Stimulated activated naive B cell treated with anti-CD40 and anti-IgM and Interleukin-4, amounts not matched to agents 10 μg/mL and 1 μg/mL and 100 μg/mL, for 72 hours (primary cell): ENCODE measurements around the gene SLC46A1.
"Not testable (repeated sequence)": the region's sequence is repeated elsewhere in the genome, so short reads cannot be mapped to it uniquely, and the experiment has no call there.

ENCODE experiments used
- ATAC-seq, 2 donors: fragments of 150-1000 bp; cut with Tn5 transposase; replicated peaks; 2 replicates each; pipeline ENCODE4 v1.10.0; 2021; ENCODE audit warnings: moderate library complexity in 1 of 2
- DNase-seq: peaks from one replicate; pipeline ENCODE4 v3.0.0; 2021
- H3K27ac Mint-ChIP-seq: one replicate; pipeline ENCODE4 v1.8.0; 2022; ENCODE audit warnings: mild to moderate bottlenecking, mixed read lengths
- H3K27me3 Mint-ChIP-seq, 2 donors: one replicate each; pipeline ENCODE4 v1.8.0; 2022; ENCODE audit warnings: mixed read lengths in 2 of 2
- H3K36me3 Mint-ChIP-seq, 2 donors: one replicate each; pipeline ENCODE4 v1.8.0; 2022; ENCODE audit warnings: mixed read lengths in 2 of 2, mild to moderate bottlenecking in 1 of 2
- H3K4me1 Mint-ChIP-seq, 2 donors: one replicate each; pipeline ENCODE4 v1.8.0; 2022; ENCODE audit warnings: mixed read lengths in 2 of 2, mild to moderate bottlenecking in 1 of 2
- H3K4me3 Mint-ChIP-seq, 2 donors: one replicate each; pipeline ENCODE4 v1.8.0; 2022; ENCODE audit warnings: mild to moderate bottlenecking in 2 of 2, mixed read lengths in 2 of 2, moderate library complexity in 1 of 2
- H3K9me3 Mint-ChIP-seq, 2 donors: one replicate each; pipeline ENCODE4 v1.8.0; 2022; ENCODE audit warnings: mixed read lengths in 2 of 2, mild to moderate bottlenecking in 1 of 2

The SLC46A1 gene

DNA sequence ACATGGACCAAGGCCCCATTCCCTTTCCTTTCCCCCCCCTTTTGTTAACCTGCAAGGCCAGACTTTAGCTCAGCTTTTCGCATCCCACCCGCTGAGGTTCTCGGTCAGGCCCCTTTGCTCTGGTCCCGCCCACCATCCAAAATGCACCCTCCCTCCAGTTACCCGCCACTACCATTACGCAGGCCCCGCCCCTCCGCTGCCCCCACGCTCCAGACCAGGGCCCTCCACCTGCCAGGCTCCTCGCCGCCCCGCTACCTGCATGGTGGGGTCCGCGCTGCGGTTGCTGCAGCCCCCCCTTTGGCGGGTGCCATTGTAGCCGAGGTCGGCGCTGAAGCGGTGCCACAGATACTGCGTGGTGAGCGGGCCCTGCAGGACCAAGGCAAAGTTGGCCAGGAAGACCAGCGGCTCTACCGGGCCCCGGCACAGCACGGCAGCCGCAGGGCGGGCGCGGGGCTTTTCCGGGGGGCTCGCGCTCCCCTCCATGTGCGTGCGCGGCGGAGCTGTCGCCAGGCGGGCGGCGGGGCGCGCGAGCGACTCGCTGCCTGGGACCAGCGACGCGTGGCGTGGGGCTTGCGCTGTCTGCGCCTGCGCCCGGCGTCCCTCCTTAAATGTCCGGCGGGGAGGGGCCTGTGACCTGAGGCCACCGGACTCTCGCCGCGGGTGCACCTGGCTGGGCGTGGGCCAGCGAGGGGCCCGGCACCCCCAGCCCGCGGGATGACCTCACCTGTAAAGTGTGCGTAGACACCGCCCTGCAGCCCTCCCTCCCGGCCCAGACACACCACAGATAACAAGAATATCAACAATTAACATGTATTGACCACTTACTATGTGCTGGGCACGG is at the start of gene SLC46A1:
TSS of gene SLC46A1 (minus strand) at position 581 of the 841 bp plus-strand sequence. CDS start at position 483, 98 bp downstream.
- Mint-ChIP-seq H3K4me3 (peak within 1 kb of the TSS; percentile 81 to 88), H3K36me3 (no peaks in the 10 kb centered on the region), H3K27ac (peak within 1 kb of the TSS; percentile 59), H3K4me1 (peaks cover 15 to 17% of the 10 kb centered on the region in 2 donors), H3K9me3 (no peaks in the 10 kb centered on the region), H3K27me3 (peaks cover 10 to 14% of the 10 kb centered on the region in 2 donors)
- DNase-seq (peak; percentile 29), ATAC-seq (peak; percentile 86 to 87)

GRCh38 chr17:28449859-28450258 is 43.8 kb upstream of the SLC46A1 start:
- ATAC-seq (no peak), DNase-seq (no peak)
- no peak overlapping the region for H3K4me3 Mint-ChIP-seq
- H3K9me3 Mint-ChIP-seq: peaks cover 8 to 11% of the 10 kb centered on the region in 2 donors
- no peaks in the 10 kb centered on the region for H3K36me3 Mint-ChIP-seq
- H3K4me1 Mint-ChIP-seq: no peaks in the 10 kb centered on the region
- no peak overlapping the region for H3K27ac Mint-ChIP-seq
- peaks cover 25 to 35% of the 10 kb centered on the region in 2 donors for H3K27me3 Mint-ChIP-seq

- ATAC-seq: no peak
- Mint-ChIP-seq H3K4me3 (no peak overlapping the region), H3K27ac (no peak overlapping the region), H3K9me3 (peaks cover 8 to 11% of the 10 kb centered on the region in 2 donors), H3K4me1 (no peaks in the 10 kb centered on the region), H3K27me3 (peaks cover 20 to 33% of the 10 kb centered on the region in 2 donors), H3K36me3 (no peaks in the 10 kb centered on the region)
- DNase-seq: no peak
These were observed 41.4 kb upstream of the SLC46A1 start for GRCh38 chr17:28447396-28447760.

- ATAC-seq (no peak), DNase-seq (no peak)
- H3K9me3 Mint-ChIP-seq: peaks cover 8 to 11% of the 10 kb centered on the region in 2 donors
- peak overlapping the region; percentile 6 for H3K27ac Mint-ChIP-seq
- H3K4me3 Mint-ChIP-seq: no peak overlapping the region
- H3K27me3 Mint-ChIP-seq: peaks cover 21 to 34% of the 10 kb centered on the region in 2 donors
- no peaks in the 10 kb centered on the region for H3K4me1 Mint-ChIP-seq
- H3K36me3 Mint-ChIP-seq: no peaks in the 10 kb centered on the region
These were observed 40.8 kb upstream of the SLC46A1 start for GRCh38 chr17:28446716-28447395.

DNA sequence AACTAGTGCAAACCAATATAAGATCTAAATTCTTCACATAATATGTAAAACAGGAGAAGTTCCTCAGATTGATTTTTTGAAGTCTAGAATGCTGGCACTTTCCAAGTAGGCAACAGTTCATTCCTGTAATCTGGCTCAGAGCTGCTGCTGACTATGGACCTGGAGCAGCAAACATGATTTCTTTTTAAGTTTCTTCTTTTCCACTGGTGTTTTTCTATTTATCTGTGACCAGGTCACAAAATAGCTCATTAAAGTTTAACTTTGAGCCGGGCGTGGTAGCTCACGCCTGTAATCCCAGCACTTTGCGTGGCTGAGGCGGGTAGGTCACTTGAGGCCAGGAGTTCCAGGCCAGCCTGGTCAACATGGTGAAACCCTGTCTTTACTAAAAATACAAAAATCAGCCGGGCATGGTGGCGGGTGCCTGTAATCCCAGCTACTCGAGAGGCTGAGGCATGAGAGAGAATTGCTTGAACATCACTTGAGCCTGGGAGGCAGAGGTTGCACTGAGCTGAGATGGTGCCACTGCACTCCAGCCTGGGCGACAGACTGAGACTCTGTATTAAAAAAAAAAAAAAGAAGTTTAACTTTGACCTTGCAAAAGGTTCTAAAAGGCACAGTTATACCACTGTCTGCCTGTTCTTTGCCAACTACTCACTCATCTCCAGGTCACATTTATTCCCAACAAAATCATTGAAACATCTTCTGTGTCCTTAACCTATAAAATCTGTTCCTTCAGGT is 38.1 kb upstream of the SLC46A1 start:
- H3K27ac Mint-ChIP-seq: no peak overlapping the region
- DNase-seq (no peak), ATAC-seq (no peak)
- peaks cover 25 to 45% of the 10 kb centered on the region in 2 donors for H3K27me3 Mint-ChIP-seq
- H3K36me3 Mint-ChIP-seq: no peaks in the 10 kb centered on the region
- peaks cover 0 to 2% of the 10 kb centered on the region in 2 donors for H3K9me3 Mint-ChIP-seq
- no peak overlapping the region for H3K4me3 Mint-ChIP-seq
- no peaks in the 10 kb centered on the region for H3K4me1 Mint-ChIP-seq

DNA sequence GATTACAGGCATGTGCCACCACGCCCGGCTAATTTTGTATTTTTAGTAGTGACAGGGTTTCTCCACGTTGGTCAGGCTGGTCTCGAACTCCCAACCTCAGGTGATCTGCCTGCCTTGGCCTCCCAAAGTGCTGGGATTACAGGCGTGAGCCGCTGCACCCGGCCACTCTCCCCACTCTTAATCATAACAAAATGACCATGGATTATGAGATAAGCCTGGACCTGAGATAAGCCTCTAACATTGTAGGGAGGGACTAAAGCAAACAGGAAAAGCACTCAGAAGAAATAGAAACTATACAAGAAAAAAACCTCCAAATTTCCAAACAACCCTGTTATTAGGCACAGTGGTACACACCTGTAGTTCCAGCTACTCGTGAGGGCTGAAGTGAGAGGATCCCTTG is 28.3 kb upstream of the SLC46A1 start:
- not testable (repeated sequence) for ATAC-seq, H3K36me3 Mint-ChIP-seq, H3K27ac Mint-ChIP-seq, H3K9me3 Mint-ChIP-seq, H3K4me1 Mint-ChIP-seq, H3K4me3 Mint-ChIP-seq, DNase-seq
- peaks cover 11 to 34% of the 10 kb centered on the region in 2 donors for H3K27me3 Mint-ChIP-seq

DNA sequence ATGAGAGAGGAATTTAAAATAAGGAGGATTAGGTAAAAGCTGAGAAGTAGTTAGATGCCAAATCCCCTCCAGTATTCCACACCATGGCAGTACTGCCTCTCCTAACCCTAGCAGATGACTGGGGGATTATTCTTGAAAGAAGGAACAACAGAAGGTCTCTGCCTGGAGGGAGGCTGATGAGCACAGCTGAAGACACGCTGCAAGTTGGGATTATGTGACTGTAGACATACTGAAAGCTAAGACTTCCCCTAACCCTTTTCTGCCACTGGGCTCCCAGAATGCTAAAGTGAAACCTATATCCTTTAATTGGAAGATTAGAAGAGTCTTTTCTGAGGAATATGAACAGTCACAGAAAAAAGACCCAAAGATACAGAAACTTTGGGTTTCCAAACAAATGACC is 27.7 kb upstream of the SLC46A1 start:
- Mint-ChIP-seq H3K27me3 (peaks cover 5 to 34% of the 10 kb centered on the region in 2 donors), H3K4me3 (no peak overlapping the region), H3K36me3 (no peaks in the 10 kb centered on the region), H3K27ac (no peak overlapping the region), H3K4me1 (peaks cover 1 to 5% of the 10 kb centered on the region in 2 donors), H3K9me3 (no peaks in the 10 kb centered on the region)
- DNase-seq (no peak), ATAC-seq (no peak)

- not testable (repeated sequence) for H3K4me3 Mint-ChIP-seq, H3K4me1 Mint-ChIP-seq, ATAC-seq
These were observed 22.0 kb upstream of the SLC46A1 start for GRCh38 chr17:28427982-28428381.

DNA sequence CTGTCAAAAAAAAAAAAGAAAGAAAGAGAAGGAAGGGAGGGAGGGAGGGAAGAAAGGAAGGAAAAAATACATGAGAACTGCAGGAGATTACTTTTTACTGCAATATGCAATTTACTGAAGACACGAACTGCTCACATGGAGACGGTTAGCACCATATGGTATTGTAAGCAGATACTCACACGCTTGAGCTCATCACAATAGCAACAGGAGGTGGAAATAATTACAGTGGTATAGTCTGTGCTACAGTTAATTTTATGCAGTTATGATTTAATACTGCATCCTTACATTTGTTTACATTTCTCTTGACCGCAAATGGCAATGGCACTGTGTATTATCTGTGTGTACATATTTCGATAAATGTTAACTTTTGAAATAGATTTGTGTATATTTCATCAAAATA is 21.4 kb upstream of the SLC46A1 start:
- no peak overlapping the region for H3K27ac Mint-ChIP-seq

More at GRCh38 chr17:28427982-28428381, 22.0 kb upstream of the SLC46A1 start:
- H3K36me3 Mint-ChIP-seq, DNase-seq, H3K9me3 Mint-ChIP-seq, H3K27ac Mint-ChIP-seq: not testable (repeated sequence)
- peaks cover 12 to 44% of the 10 kb centered on the region in 2 donors for H3K27me3 Mint-ChIP-seq

DNA sequence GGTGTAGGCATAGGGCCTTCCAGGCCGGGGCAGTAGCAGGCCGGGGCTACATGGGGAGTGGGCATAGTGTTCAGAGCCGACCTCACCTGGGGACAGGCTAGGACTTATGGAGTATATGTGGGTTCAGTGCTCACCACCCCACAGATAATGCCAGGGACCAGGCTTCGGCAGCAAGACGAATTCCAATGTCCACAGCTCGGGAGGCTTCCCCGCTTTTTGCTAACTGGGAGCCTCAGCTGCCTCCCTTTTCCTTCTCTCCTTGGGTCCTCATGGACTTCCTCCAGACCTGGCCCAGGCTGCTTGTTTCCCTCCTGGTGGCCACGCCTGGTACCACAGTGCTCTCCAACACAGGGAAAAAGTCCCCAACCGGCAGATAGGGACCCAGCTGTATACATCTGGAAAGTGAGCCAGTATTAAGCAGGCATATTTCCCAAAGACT is 20.1 kb upstream of the SLC46A1 start:
- peaks cover 8 to 31% of the 10 kb centered on the region in 2 donors for H3K27me3 Mint-ChIP-seq
- no peaks in the 10 kb centered on the region for H3K9me3 Mint-ChIP-seq
- H3K4me1 Mint-ChIP-seq: no peaks in the 10 kb centered on the region
- no peak overlapping the region for H3K27ac Mint-ChIP-seq
- H3K36me3 Mint-ChIP-seq: no peaks in the 10 kb centered on the region
- DNase-seq: no peak
- H3K4me3 Mint-ChIP-seq: no peak overlapping the region
- peak in 1 of 2 donors; percentile 25 for ATAC-seq

More for the DNA sequence above, 21.4 kb upstream of the SLC46A1 start:
- Mint-ChIP-seq H3K36me3 (no peaks in the 10 kb centered on the region), H3K4me3 (no peak overlapping the region), H3K9me3 (no peaks in the 10 kb centered on the region), H3K4me1 (no peaks in the 10 kb centered on the region), H3K27me3 (peaks cover 12 to 40% of the 10 kb centered on the region in 2 donors)
- ATAC-seq (no peak), DNase-seq (no peak)

DNA sequence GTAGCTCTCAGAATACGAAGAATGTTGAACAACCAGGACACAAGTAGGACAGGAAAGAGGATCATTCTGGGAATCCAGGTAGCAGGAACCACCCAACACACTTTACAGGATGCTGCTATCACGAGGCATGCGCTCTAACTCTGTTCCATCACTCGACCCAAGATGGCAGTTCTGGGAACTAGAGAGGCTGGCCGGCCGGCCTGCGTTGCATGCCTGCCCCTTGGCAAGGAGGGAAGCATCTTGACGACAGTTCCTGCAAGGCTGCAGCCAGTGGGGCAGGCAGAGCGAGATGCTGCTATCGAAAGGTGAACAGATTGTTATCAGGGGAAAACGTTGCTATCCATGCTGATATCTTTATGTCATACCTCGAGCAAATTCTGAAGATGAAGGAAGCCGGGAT is 19.2 kb upstream of the SLC46A1 start:
- H3K27ac Mint-ChIP-seq: no peak overlapping the region
- H3K9me3 Mint-ChIP-seq: no peaks in the 10 kb centered on the region
- H3K36me3 Mint-ChIP-seq: no peaks in the 10 kb centered on the region
- no peaks in the 10 kb centered on the region for H3K4me1 Mint-ChIP-seq
- no peak overlapping the region for H3K4me3 Mint-ChIP-seq
- ATAC-seq (no peak), DNase-seq (no peak)
- peaks cover 8 to 31% of the 10 kb centered on the region in 2 donors for H3K27me3 Mint-ChIP-seq

DNA sequence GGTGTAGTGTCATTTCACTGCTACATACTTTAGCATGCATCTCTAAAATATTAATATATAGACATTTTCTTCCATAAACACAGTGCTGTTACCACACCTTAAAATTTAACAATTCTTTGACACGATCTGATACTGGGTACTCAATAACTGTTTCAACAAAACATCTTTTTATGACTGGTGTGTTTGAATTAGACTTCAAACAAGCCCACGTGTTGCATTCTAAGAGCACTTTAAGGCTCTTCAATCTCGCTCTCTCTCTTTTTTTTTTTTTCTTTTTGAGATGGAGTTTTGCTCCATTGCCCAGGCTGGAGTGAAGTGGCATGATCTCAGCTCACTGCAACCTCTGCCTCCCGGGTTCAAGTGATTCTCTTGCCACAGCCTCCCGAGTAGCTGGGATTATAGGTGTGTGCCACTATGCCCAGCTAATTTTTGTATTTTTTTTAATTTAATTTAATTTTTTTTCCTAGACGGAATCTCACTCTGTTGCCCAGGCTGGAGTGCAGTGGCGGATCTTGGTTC is 15.8 kb upstream of the SLC46A1 start:
- peaks cover 11 to 46% of the 10 kb centered on the region in 2 donors for H3K27me3 Mint-ChIP-seq
- DNase-seq: no peak
- ATAC-seq: no peak
- no peaks in the 10 kb centered on the region for H3K9me3 Mint-ChIP-seq
- H3K4me3 Mint-ChIP-seq: no peak overlapping the region
- H3K4me1 Mint-ChIP-seq: peaks cover 1 to 3% of the 10 kb centered on the region in 2 donors
- no peaks in the 10 kb centered on the region for H3K36me3 Mint-ChIP-seq
- no peak overlapping the region for H3K27ac Mint-ChIP-seq

DNA sequence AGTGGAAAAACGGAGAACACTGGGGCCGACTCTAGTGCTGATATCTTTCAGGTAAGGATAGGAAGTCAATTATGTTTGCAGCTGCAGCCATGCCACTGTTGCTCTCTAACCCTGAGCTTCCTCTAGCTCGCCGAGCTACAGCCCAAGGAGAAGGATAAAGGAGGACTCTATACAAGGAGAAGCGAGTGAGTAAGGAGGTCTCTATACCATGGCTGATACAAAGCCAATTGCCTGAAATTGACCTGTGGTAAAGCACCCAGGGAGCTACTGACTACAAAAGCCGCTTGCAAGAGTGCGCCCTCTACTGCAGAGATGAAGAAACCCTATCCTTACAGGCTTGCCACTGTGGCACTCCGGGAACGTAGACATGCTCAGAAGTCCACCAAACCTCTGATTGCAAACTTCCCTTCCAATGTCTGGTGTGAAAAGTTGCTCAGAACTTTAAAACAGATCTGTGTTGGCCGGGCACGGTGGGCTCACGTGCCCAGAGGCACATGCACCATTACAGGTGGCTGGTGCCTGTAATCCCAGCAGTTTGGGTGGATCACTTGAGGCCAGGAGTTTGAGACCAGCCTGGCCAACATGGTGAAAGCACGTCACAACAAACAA is 10.8 kb upstream of the SLC46A1 start:
- no peaks in the 10 kb centered on the region for H3K36me3 Mint-ChIP-seq
- no peak overlapping the region for H3K4me3 Mint-ChIP-seq
- ATAC-seq (peak; percentile 93 to 99), DNase-seq (peak; percentile 33)
- H3K4me1 Mint-ChIP-seq: peaks cover 4 to 8% of the 10 kb centered on the region in 2 donors
- peaks cover 17 to 34% of the 10 kb centered on the region in 2 donors for H3K27me3 Mint-ChIP-seq
- H3K27ac Mint-ChIP-seq: no peak overlapping the region
- H3K9me3 Mint-ChIP-seq: no peaks in the 10 kb centered on the region

- no peak overlapping the region for H3K27ac Mint-ChIP-seq
- H3K9me3 Mint-ChIP-seq: no peaks in the 10 kb centered on the region
- ATAC-seq (no peak), DNase-seq (no peak)
- H3K27me3 Mint-ChIP-seq: peaks cover 17 to 34% of the 10 kb centered on the region in 2 donors
- H3K4me1 Mint-ChIP-seq: peaks cover 4 to 8% of the 10 kb centered on the region in 2 donors
- H3K4me3 Mint-ChIP-seq: no peak overlapping the region
- H3K36me3 Mint-ChIP-seq: no peaks in the 10 kb centered on the region
These were observed 9.9 kb upstream of the SLC46A1 start for GRCh38 chr17:28415886-28416285.
